H1 (cell line): ENCODE measurements around the gene WDR33. TPM values are rescaled to one million over a fixed set of nuclear protein-coding genes. Genes with fewer than 3 reads are reported as not detected.

Experiments
- ASH2L ChIP-seq: fragments of 200-600, 300-600 bp; sonication (generic); IDR thresholded peaks from one replicate; pipeline ENCODE4 v1.7.1; 2017; ENCODE audit warnings: low read length
- polyA plus RNA-seq, 7 experiments: library from polyadenylated mRNA; depleted of rRNA in 3 of 7; stranded (reverse) in 5 of 7; unstranded in 2 of 7; fragments of >200 nt in 5 of 7; fragments of 200-250 nt in 2 of 7; gene quantifications; 1 replicate in 5 of 7; 2 replicates in 1 of 7; 4 replicates in 1 of 7; pipeline versions ENCODE4 v1.2.1 to v1.2.3, GENCODE V29; 2011 to 2013; ENCODE audit warnings: missing spikeins in 2 of 7, mixed read lengths in 2 of 7
- total RNA-seq: library from RNA; stranded (reverse); fragmentation: NEBNext Ultra II Directional; extraction: Animal tissue kit (Norgen Biotek cat#: 25700); gene quantifications from 2 replicates; pipeline ENCODE4 v1.2.1, GENCODE V29; 2021

WDR33 gene
- total and polyA plus RNA-seq, 2 of the 8 experiments (the other 6 are each of a cell fraction or from before 2014, with no cell fraction given), result 18.1 to 82.7 TPM

- TF ChIP-seq ASH2L, result no peak
Measured at GRCh38 chr2:127697482-127698180, 113.3 kb downstream of the WDR33 start (continued).
